Neural crest cell (in vitro differentiated cells): ENCODE measurements around the gene CLCNKA. TPM values are rescaled to one million over a fixed set of nuclear protein-coding genes. Genes with fewer than 3 reads are reported as not detected.

Source experiments
- DNase-seq: peaks from one replicate; pipeline ENCODE4 v3.0.0; 2021; ENCODE audit warnings: low read depth, mixed read lengths, low spot score
- H3K27ac Mint-ChIP-seq: one replicate; pipeline ENCODE4 v1.8.0; 2021; ENCODE audit warnings: mild to moderate bottlenecking, mixed read lengths; ENCODE audit not compliant: unreplicated experiment
- H3K27me3 Mint-ChIP-seq: 2 replicates; pipeline ENCODE4 v1.8.0; 2021; ENCODE audit warnings: low read depth, mild to moderate bottlenecking, mixed read lengths
- H3K36me3 Mint-ChIP-seq: 2 replicates; pipeline ENCODE4 v1.8.0; 2021; ENCODE audit warnings: low read depth, mild to moderate bottlenecking, mixed read lengths
- H3K4me1 Mint-ChIP-seq: 2 replicates; pipeline ENCODE4 v1.8.0; 2021; ENCODE audit warnings: mixed read lengths
- H3K4me3 Mint-ChIP-seq: one replicate; pipeline ENCODE4 v1.8.0; 2021; ENCODE audit warnings: mild to moderate bottlenecking, mixed read lengths
- H3K9me3 Mint-ChIP-seq: 2 replicates; pipeline ENCODE4 v1.8.0; 2021; ENCODE audit warnings: mixed read lengths
- CTCF ChIP-seq: fragments of 200-600 bp; sonication (generic); conservative IDR thresholded peaks from 2 replicates; pipeline ENCODE4 v1.5.0; 2021; ENCODE audit warnings: antibody characterized with exemption, mild to moderate bottlenecking
- total RNA-seq: library from RNA; stranded (reverse); gene quantifications from 2 replicates; pipeline ENCODE4 v1.2.1, GENCODE V29; 2021

The CLCNKA gene
- total RNA-seq, 1 donor from 2014 or later, result not detected

- Mint-ChIP-seq H3K27me3 (peaks cover 15% of the 10 kb centered on the region), H3K36me3 (no peaks in the 10 kb centered on the region), H3K4me1 (peaks cover 23% of the 10 kb centered on the region), H3K27ac (no peak overlapping the region), H3K4me3 (peak overlapping the region; percentile 38), H3K9me3 (no peaks in the 10 kb centered on the region)
- DNase-seq, result no peak
- no peak for TF ChIP-seq CTCF
Observed at GRCh38 chr1:16075337-16076030, 53.6 kb downstream of the CLCNKA start.

- no peak for DNase-seq
- no peaks in the 10 kb centered on the region for H3K9me3 Mint-ChIP-seq
- H3K4me3 Mint-ChIP-seq, result no peak overlapping the region
- peaks cover 15% of the 10 kb centered on the region for H3K27me3 Mint-ChIP-seq
- no peak for TF ChIP-seq CTCF
- H3K27ac Mint-ChIP-seq, result no peak overlapping the region
- H3K4me1 Mint-ChIP-seq, result peaks cover 23% of the 10 kb centered on the region
- no peaks in the 10 kb centered on the region for H3K36me3 Mint-ChIP-seq
Observed at GRCh38 chr1:16076031-16076864, 54.4 kb downstream of the CLCNKA start.

DNA sequence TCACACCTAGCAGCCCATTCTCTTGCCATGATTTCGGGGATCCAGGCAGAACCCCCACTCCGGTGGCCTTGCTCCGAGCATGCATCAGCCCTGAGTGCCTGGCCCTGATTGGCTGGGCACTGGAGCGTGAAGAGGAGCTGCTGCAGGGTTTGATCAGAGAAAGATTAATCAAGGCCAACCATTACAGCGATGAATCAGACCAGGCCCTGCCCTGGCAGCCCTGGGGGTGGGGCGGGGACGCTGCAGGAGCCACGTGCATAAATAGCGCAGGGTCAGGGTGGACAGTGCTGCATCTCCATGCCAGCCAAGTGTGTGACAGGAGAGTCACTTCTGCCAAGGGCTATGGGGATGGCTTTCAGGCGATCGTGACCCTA, 55.0 kb downstream of the CLCNKA start:
- Mint-ChIP-seq H3K27ac (no peak overlapping the region), H3K27me3 (peaks cover 15% of the 10 kb centered on the region), H3K9me3 (no peaks in the 10 kb centered on the region), H3K36me3 (no peaks in the 10 kb centered on the region), H3K4me3 (no peak overlapping the region), H3K4me1 (peaks cover 23% of the 10 kb centered on the region)
- TF ChIP-seq CTCF, result no peak
- DNase-seq, result no peak

GRCh38 chr1:16077406-16078245, 55.8 kb downstream of the CLCNKA start:
- Mint-ChIP-seq H3K4me1 (peaks cover 23% of the 10 kb centered on the region), H3K36me3 (no peaks in the 10 kb centered on the region), H3K9me3 (no peaks in the 10 kb centered on the region), H3K27ac (no peak overlapping the region), H3K27me3 (peaks cover 13% of the 10 kb centered on the region), H3K4me3 (peak overlapping the region; percentile 31)
- TF ChIP-seq CTCF, result no peak
- DNase-seq, result no peak

- DNase-seq, result peak; percentile 86
- Mint-ChIP-seq H3K9me3 (no peaks in the 10 kb centered on the region), H3K27ac (no peak overlapping the region), H3K4me3 (peak overlapping the region; percentile 71), H3K4me1 (peaks cover 18% of the 10 kb centered on the region), H3K36me3 (no peaks in the 10 kb centered on the region), H3K27me3 (peaks cover 8% of the 10 kb centered on the region)
- TF ChIP-seq CTCF, result peak; percentile 96
Observed at GRCh38 chr1:16078925-16079656, 57.3 kb downstream of the CLCNKA start.
